Small intestine (tissue), 7 donors: ENCODE measurements around the gene CRHR2. TPM values are rescaled to one million over a fixed set of nuclear protein-coding genes. Genes with fewer than 3 reads are reported as not detected.

Source experiments
- DNase-seq, 2 donors: peaks; one replicate each; pipeline versions ENCODE4 v3.0.0 to v3.0.0-alpha.2; 2013
- FAIRE-seq: peaks from 2 replicates; lab custom pipeline; 2012; peaks lifted over from hg19 to GRCh38; lab: Jason Lieb, UNC
- H3K27ac ChIP-seq, 3 donors: one replicate each; pipeline ENCODE4 v1.5.1; 2013; ENCODE audit warnings: low read length in 2 of 3, mild to moderate bottlenecking in 2 of 3, control low read depth in 1 of 3, inconsistent platforms in 1 of 3, low read depth in 1 of 3, moderate library complexity in 1 of 3
- H3K27me3 ChIP-seq, 3 donors: one replicate each; pipeline ENCODE4 v1.6.1; 2013; ENCODE audit warnings: low read length in 3 of 3, inconsistent platforms in 1 of 3; ENCODE audit not compliant: control insufficient read depth in 3 of 3, insufficient read depth in 3 of 3
- H3K36me3 ChIP-seq, 3 donors: one replicate each; pipeline ENCODE4 v1.6.1; 2013; ENCODE audit warnings: low read length in 3 of 3, inconsistent platforms in 1 of 3, low read depth in 1 of 3, mild to moderate bottlenecking in 1 of 3, moderate library complexity in 1 of 3; ENCODE audit not compliant: control insufficient read depth in 3 of 3, insufficient read depth in 2 of 3
- H3K4me1 ChIP-seq, 3 donors: one replicate each; pipeline ENCODE4 v1.6.1; 2013; ENCODE audit warnings: low read length in 2 of 3, inconsistent platforms in 1 of 3, low read depth in 1 of 3, mild to moderate bottlenecking in 1 of 3, moderate library complexity in 1 of 3; ENCODE audit not compliant: control insufficient read depth in 3 of 3, insufficient read depth in 2 of 3
- H3K4me3 ChIP-seq, 3 donors: one replicate each; pipeline ENCODE4 v1.5.1; 2013; ENCODE audit warnings: low read length in 3 of 3, control low read depth in 1 of 3, inconsistent platforms in 1 of 3, low read depth in 1 of 3, mild to moderate bottlenecking in 1 of 3, moderate library complexity in 1 of 3
- H3K9me3 ChIP-seq, 2 donors: one replicate each; pipeline ENCODE4 v1.6.1; 2013; ENCODE audit warnings: low read depth in 1 of 2, low read length in 1 of 2; ENCODE audit not compliant: control insufficient read depth in 2 of 2, insufficient read depth in 1 of 2
- WGBS, 3 donors: extraction: QIAGEN DNeasy Blood & Tissue Kit; methylation state at CpG; one replicate each; pipeline ENCODE4 v1.1.7; 2013; 5-methylcytosine and 5-hydroxymethylcytosine counted together
- polyA plus RNA-seq, 4 donors: library from polyadenylated mRNA; stranded (reverse) in 3 of 4; unstranded in 1 of 4; fragments of 200-250 nt in 3 of 4; fragments of 120-200 nt in 1 of 4; gene quantifications; one replicate each; pipeline versions ENCODE4 v1.2.1 to v1.2.3, GENCODE V29; 2013
- donor health status: healthy with polysubstance abuse.
- donor health status: control.
- donor health status: control.
- donor health status: Bipolar disorder and iron deficiency.
- donor health status: healthy.

Gene CRHR2
- polyA plus RNA-seq, 4 donors: 0.04 to 0.32 TPM; not detected in 2

DNA sequence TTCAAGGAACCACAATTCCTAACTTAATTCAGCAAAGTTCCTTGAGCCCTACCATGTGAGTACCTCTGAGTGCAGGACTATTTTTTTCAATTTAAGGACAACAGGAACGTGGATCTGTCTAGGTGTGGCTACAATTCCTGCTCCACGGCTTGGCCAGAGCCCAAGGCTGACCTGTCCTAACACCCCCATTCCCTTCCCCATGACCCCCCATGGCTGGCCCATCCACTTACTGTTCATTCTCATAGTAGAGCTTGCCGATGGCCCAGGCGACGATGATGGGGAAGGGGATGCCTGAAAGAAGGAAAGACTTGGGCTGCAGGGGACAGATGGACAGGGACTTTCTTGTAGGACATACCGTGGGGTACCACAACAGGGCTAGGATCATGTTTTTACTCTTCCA is 20.3 kb downstream of the CRHR2 start:
- Histone ChIP-seq H3K27me3 (peaks cover 0 to 2% (median 0%) of the 10 kb centered on the region in 3 donors), H3K27ac (no peak overlapping the region), H3K4me3 (no peak overlapping the region), H3K9me3 (no peaks in the 10 kb centered on the region), H3K36me3 (no peaks in the 10 kb centered on the region), H3K4me1 (no peaks in the 10 kb centered on the region)
- no peak for FAIRE-seq
- 78 to 91% (median 80%) methylated on average over 6 of the region's 6 CpGs for WGBS, 3 donors
- no peak for DNase-seq

DNA sequence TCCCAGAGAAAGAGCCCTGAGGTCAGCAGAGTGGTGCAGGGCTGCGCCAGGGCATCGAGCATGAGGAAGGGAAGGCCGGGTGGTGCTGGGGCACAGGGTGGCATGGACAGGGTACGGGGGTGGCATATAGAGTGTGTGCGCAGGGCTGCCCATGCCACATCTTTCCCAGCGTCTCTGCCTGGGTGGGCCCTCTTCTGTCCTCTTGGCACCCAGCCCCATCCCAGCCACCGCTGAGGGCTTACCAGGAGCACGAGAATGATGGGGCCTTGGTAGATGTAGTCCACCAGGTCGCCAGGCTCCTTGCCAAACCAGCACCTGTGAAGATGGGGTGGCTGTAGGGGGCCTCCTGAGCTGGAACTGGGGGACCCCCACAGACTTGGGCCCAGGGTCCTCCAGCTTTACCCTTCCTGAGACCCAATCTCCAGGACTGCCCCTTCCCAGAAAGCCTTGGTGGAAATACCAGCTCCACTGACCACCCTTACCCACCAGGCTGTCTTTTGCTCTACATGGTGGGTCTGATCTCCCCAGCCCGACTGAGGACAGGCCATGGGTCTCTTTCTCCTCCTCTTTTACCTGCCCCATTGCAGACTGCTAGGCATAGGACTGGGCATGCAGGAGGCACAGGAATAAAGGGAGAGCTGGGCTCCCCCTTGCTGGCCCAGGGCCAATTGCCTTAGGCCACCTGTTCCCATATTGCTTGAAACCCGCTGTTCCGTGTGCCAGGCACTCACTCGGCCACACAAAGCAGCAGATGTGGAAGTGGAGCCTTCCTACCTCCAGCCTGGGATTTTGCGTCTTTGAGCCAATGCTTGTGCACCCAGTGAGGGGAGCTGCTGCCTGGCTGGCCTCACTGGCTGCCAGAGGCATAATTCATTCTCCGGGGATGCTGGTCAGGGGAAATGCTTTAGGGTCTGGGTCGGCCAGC is 21.7 kb downstream of the CRHR2 start:
- Histone ChIP-seq H3K4me3 (no peak overlapping the region), H3K4me1 (no peaks in the 10 kb centered on the region), H3K9me3 (no peaks in the 10 kb centered on the region), H3K27me3 (peaks cover 0 to 2% (median 0%) of the 10 kb centered on the region in 3 donors), H3K27ac (no peak overlapping the region), H3K36me3 (no peaks in the 10 kb centered on the region)
- FAIRE-seq (no peak), DNase-seq (no peak)
- 67 to 79% (median 76%) methylated on average over 16 of the region's 16 CpGs for WGBS, 3 donors

DNA sequence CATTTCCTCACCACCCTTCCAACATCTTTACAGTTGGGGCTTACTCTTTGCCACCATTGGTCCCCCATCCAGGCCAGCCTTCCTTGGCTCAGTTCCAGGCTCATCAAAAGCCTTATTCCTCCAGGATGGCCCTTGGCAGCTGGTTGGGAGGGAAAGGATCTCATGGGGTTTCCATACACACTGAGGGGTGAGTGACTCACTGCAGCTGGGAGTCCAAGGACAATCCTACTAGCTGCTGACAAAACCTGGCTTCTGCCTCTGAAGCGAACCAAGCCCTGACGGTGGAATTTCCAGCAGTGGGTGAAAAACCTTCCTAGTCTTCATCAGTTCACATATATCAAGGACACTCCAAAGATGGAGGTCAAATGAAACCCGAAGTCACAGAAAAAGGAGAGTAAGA is 22.9 kb downstream of the CRHR2 start:
- DNase-seq (no peak), FAIRE-seq (no peak)
- Histone ChIP-seq H3K36me3 (peaks cover 0 to 6% (median 0%) of the 10 kb centered on the region in 3 donors), H3K27ac (no peak overlapping the region), H3K4me1 (no peaks in the 10 kb centered on the region), H3K9me3 (no peaks in the 10 kb centered on the region), H3K4me3 (no peak overlapping the region), H3K27me3 (peaks cover 0 to 2% (median 0%) of the 10 kb centered on the region in 3 donors)
- 82 to 91% (median 87%) methylated on average over 3 of the region's 3 CpGs for WGBS, 3 donors

DNA sequence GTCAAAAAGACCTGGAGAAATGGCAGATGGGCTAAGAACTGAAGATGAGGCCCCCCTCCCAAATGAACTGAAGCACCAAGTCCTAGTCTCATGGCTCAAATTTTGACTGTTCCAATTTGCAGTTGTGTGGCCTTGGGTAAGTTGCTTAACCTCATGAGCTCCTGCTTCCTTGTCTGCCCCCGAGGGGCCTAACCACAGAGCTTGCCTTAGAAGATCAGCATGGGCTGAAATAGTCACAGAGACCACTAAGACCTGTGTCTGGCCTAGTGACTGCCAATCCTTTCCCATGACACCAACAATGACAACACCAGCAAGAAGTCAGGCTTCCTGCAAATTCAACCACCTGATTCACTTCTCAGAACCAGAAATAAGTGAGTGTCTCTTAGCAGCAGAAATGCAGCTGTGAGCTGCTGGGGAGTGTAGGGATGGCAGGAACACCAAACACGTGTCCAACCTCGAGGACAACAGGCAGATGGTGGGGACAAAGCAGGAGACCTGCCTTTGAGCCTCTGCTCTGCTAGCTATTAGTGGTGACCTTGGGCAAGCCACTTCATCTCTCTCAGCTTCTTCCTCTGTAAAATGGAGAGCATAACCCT is 23.7 kb downstream of the CRHR2 start:
- FAIRE-seq (no peak), DNase-seq (no peak)
- H3K4me3 ChIP-seq: no peak overlapping the region
- H3K4me1 ChIP-seq: no peaks in the 10 kb centered on the region
- no peaks in the 10 kb centered on the region for H3K9me3 ChIP-seq
- H3K27ac ChIP-seq: no peak overlapping the region
- peaks cover 0 to 8% (median 0%) of the 10 kb centered on the region in 3 donors for H3K36me3 ChIP-seq
- peaks cover 0 to 2% (median 0%) of the 10 kb centered on the region in 3 donors for H3K27me3 ChIP-seq
- 58 to 75% (median 60%) methylated on average over 3 of the region's 3 CpGs for WGBS, 3 donors

DNA sequence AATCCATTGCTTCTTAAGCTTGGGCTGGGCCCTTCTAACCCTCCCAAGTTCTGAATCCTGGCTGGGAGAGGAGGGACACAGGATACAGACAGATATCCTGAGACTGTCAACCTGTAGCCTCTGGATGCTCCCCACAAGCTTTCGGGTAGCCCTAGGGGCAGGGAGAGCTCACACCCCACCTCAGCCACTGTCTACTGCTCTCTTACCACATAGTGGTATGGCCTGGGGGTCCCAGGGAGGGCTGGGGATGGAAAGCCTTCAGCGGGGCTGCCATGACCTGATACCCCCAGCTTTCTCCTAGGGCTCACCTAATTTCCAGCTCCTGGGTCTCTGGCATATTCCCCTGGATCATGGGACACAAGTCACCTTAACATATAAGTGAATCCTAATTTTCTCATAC is 25.1 kb downstream of the CRHR2 start:
- 92 to 96% (median 96%) methylated on average over 2 of the region's 2 CpGs for WGBS, 3 donors

DNA sequence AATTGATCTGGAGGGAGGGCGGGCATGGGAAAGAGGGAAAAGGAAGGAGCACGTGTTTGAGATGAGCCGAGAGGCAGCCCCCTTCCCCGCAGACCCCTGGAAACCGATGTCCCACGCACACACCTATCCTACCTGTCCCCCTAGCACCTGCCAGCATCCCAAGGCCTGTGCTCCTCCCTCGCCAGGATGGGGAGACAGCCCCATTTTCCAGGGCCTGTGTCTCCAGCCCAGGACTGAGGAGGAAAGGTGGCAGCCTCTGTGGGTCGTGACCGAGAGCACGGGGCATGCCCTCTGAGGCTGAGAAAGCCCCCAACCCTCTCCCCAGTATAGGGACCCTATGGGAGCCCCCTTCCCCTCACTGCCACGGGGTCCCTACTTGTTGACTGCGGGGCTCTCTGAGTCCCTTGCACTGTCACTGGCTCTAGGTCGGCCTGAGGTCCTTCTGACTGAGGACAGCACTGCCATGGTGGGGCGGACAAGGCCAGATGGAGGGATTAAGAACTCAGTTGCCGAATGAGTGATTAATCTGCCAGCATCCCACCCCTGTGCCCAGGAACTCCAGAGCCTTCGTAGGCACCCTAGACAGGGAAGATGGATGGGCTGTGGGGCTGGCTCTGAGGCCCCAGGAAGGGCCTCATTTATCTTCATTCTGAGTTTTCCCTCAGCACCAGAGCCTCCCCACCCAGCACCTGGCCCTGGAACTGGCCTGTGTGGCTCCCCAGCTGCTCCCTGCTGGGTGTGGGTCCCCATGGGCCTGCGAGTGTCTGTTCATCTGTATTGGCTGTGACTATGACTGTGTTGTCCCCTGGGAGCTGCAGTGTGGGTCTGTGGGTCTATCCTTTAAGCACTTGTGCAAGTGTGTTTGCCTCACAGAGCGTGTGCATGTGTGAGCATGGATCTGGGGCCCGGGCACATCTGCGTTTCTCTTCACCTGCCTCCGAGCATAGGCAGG is 26.0 kb downstream of the CRHR2 start:
- Histone ChIP-seq H3K4me1 (no peaks in the 10 kb centered on the region), H3K4me3 (no peak overlapping the region), H3K27me3 (no peaks in the 10 kb centered on the region), H3K9me3 (no peaks in the 10 kb centered on the region), H3K36me3 (peaks cover 0 to 8% (median 0%) of the 10 kb centered on the region in 3 donors), H3K27ac (no peak overlapping the region)
- FAIRE-seq (no peak), DNase-seq (no peak)
- 85 to 87% (median 85%) methylated on average over 21 of the region's 21 CpGs for WGBS, 3 donors

More for the DNA sequence above, 25.1 kb downstream of the CRHR2 start:
- H3K36me3 ChIP-seq: peaks cover 0 to 8% (median 0%) of the 10 kb centered on the region in 3 donors
- no peaks in the 10 kb centered on the region for H3K4me1 ChIP-seq
- H3K27me3 ChIP-seq: no peaks in the 10 kb centered on the region
- FAIRE-seq (no peak), DNase-seq (no peak)
- no peak overlapping the region for H3K4me3 ChIP-seq
- no peaks in the 10 kb centered on the region for H3K9me3 ChIP-seq
- H3K27ac ChIP-seq: no peak overlapping the region

DNA sequence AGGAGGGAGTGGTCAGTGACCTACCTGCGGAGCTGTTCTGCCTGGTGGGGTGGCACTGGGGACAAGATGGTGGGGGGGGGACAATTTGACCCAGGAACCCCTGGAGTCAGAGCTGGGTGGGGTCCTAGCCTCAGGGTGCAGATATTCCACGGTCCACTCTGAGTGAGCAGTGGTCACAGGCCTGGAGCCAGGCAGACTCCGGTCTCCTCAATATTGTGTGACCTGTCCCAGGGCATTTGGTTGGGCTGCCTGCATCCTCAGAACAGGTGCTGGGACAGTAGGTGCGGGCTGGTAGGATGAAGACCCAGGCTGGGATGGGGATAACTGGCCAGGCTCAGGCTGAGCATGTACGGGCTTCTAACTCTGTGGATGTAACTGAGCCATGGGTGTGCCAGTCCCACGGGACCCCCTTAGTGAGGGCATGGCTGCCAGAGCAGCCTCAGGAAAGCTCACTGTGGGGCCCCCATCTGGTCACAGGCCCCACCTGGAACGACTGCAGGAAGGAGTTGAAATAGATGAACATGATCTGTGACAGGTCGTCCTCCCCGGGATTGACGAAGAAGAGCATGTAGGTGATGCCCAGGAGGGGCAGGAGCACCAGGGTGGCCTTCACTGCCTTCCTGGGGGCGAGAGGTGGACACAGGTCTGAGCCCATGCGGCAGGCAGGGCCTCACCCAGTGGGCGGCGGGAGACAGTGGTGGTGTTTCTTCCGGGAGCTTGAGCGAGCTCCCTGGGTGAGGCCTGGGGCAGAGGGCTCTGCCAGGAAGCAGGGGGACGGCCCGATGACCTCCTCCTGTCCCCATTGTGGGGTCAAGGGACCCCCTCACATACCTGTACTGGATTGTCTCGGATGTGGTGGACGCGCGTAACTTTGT is 26.9 kb downstream of the CRHR2 start:
- FAIRE-seq: no peak
- no peaks in the 10 kb centered on the region for H3K27me3 ChIP-seq

More for the DNA sequence above, 26.9 kb downstream of the CRHR2 start:
- Histone ChIP-seq H3K9me3 (no peaks in the 10 kb centered on the region), H3K4me1 (no peaks in the 10 kb centered on the region), H3K36me3 (peaks cover 0 to 8% (median 0%) of the 10 kb centered on the region in 3 donors), H3K4me3 (no peak overlapping the region), H3K27ac (no peak overlapping the region)
- no peak for DNase-seq
- WGBS, 3 donors: 90 to 92% (median 90%) methylated on average over 22 of the region's 22 CpGs
